ENCODE measurements around the gene SMIM34.

The SMIM34 gene

DNA sequence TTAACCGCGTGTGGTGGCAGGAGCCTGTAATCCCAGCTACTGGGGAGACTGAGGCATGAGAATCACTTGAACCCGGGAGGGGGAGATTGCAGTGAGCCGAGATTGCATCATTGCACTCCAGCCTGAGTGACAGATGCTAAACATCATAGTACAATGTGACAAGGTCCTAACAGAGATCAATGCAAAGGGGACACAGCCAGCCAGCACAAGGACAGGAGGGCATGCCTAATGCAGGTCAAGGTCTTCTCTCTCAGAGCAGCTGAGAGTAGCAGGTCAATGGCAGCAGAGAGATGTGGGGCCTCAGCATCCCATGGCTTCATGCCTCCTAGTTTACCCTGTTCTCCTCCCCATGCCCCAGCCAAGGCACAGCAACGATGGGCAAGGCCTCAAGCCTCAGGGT is 51.4 kb downstream of the SMIM34 start:
- no peak for DNase-seq (ENCODE audit: low spot score)

DNA sequence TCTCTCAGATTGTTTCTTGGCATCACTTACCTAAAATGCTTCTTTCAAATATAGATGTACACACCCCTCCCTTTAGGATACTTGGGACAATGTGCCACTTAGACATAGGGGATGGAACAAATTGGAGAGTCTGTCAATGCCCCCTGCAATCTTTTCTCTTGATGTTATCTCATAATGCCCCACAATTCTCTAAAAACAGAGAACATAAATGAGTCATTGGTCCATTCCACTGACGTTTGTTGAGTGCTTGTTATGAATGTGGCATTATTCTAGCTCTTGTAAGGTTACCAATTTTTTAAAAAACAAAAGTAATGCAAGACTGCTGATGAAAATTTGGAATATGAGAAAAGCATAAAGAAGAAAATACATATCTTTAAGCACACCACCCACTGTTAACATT is 54.0 kb downstream of the SMIM34 start:
- no peak for DNase-seq (ENCODE audit: low spot score)
